Activated CD4-positive, alpha-beta T cell treated with anti-CD3 and anti-CD28 coated beads, Interleukin-2, Interleukin-6, amounts not matched to agents 100 ng/mL and 50 ng/mL, durations not matched to agents 16 hours and 8 hours (primary cell): ENCODE data around the gene IFNAR1.

Source experiments
- DNase-seq: peaks from one replicate; pipeline ENCODE4 v3.0.0-alpha.2; 2020

IFNAR1 gene

DNA sequence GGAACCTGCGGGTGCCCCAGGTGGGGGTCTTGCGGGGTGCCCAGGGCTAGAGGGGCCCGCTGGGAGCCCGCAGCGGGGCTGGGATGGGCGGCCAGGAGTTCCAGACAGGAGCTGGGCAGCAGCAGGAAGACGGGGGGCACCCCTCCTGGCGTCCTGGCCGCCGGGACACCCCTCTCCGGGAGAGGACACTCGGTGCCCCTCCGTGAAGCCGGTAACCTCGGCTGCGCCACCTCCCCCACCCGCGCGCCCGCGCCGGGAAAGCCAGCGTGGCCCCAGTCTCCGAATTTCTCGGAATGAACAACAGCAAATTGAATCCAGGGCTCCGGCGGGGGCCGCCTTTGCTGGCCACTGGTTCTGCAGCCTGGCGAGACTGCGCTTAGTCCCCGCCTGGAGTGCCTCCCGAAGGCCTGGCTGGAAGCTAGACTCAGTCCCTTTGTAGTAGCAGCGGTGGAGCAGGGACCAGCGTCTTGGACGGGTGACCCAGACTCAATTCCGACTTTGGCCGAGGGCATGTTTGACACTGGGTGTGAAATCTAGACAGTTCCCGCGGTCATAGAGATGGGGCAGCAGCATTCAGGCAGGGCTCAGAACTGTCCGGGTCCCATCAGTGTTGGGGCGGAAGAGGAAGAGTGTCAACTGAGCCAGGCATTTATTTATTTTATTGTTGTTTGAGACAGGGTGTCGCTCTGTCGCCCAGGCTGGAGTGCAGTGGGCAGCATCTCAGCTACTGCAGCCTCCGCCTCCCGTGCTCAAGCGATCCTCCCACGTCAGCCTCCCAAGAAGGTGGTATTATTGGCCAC is 79.2 kb downstream of the IFNAR1 start:
- DNase-seq: no peak

DNA sequence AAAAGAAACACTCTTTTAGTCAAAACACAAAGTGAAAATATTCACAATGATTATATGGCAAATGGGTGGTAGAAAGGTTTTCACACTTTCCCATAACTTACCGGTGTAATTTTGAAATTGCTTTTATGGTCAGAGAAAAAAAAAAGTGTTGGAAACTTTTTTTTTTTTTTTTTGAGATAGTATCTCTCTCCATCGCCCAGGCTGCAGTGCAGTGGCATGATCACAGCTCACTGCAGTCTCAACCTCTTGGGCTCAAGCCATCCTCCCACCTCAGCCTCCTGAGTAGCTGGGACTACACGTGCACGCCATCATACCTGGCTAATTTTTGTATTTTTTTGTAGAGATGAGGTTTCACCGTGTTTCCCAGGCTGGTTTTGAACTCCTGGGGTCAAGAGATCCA is 81.7 kb downstream of the IFNAR1 start:
- peak; percentile 19 for DNase-seq
